GM21390 (cell line): ENCODE measurements around the gene CD200R1L.

Experiments used
- ATAC-seq: cut with Tn5 transposase; IDR thresholded peaks from one replicate; pipeline ENCODE4 v1.9.1; 2021; ENCODE audit not compliant: unreplicated experiment

The CD200R1L gene

GRCh38 chr3:112822064-112823055, 24.3 kb downstream of the CD200R1L start:
- no peak for ATAC-seq

GRCh38 chr3:112818289-112818688, 28.4 kb downstream of the CD200R1L start:
- no peak for ATAC-seq

GRCh38 chr3:112817797-112818196, 28.9 kb downstream of the CD200R1L start:
- ATAC-seq, result no peak

- ATAC-seq, result no peak
Observed at GRCh38 chr3:112817271-112817670, 29.4 kb downstream of the CD200R1L start.

- no peak for ATAC-seq
Observed at GRCh38 chr3:112815981-112816380, 30.7 kb downstream of the CD200R1L start.

- ATAC-seq, result no peak
Observed at GRCh38 chr3:112814266-112814665, 32.4 kb downstream of the CD200R1L start.

GRCh38 chr3:112813723-112814171, 32.9 kb downstream of the CD200R1L start:
- peak; percentile 91 for ATAC-seq

- ATAC-seq, result no peak
Observed at GRCh38 chr3:112813016-112813415, 33.6 kb downstream of the CD200R1L start.

GRCh38 chr3:112811917-112812660, 34.6 kb downstream of the CD200R1L start:
- ATAC-seq, result no peak

GRCh38 chr3:112811131-112811884, 35.4 kb downstream of the CD200R1L start:
- no peak for ATAC-seq

GRCh38 chr3:112810561-112810960, 36.1 kb downstream of the CD200R1L start:
- no peak for ATAC-seq

- no peak for ATAC-seq
Observed at GRCh38 chr3:112808136-112808535, 38.5 kb downstream of the CD200R1L start.

- no peak for ATAC-seq
Observed at GRCh38 chr3:112807685-112808084, 39.0 kb downstream of the CD200R1L start.

- no peak for ATAC-seq
Observed at GRCh38 chr3:112806903-112807302, 39.8 kb downstream of the CD200R1L start.

- no peak for ATAC-seq
Observed at GRCh38 chr3:112805126-112805525, 41.5 kb downstream of the CD200R1L start.

- no peak for ATAC-seq
Observed at GRCh38 chr3:112804021-112804420, 42.6 kb downstream of the CD200R1L start.

GRCh38 chr3:112803467-112803866, 43.2 kb downstream of the CD200R1L start:
- ATAC-seq, result no peak

- ATAC-seq, result no peak
Observed at GRCh38 chr3:112802338-112802737, 44.3 kb downstream of the CD200R1L start.

GRCh38 chr3:112799946-112800345, 46.7 kb downstream of the CD200R1L start:
- no peak for ATAC-seq

- no peak for ATAC-seq
Observed at GRCh38 chr3:112794622-112795172, 52.0 kb downstream of the CD200R1L start.
